Natural killer cell (primary cell): ENCODE measurements around the gene FBXO44. TPM values are rescaled to one million over a fixed set of nuclear protein-coding genes. Genes with fewer than 3 reads are reported as not detected.
"Not testable (repeated sequence)": the region's sequence is repeated elsewhere in the genome, so short reads cannot be mapped to it uniquely, and the experiment has no call there.

Experiments used
- ATAC-seq, 3 donors: fragments of 150-1000 bp in 2 of 3; fragments of 200-7000 bp in 1 of 3; cut with Tn5 transposase; 1 replicate in 1 of 3; 2 replicates in 2 of 3; pipeline ENCODE4 v1.10.0; 2021; ENCODE audit warnings: mild to moderate bottlenecking in 2 of 3, moderate library complexity in 2 of 3
- DNase-seq, 2 donors: peaks; one replicate each; pipeline versions ENCODE4 v3.0.0 to v3.0.0-alpha.2; 2013 to 2021; ENCODE audit warnings: mixed read lengths in 1 of 2
- H3K27ac ChIP-seq: one replicate; pipeline ENCODE4 v1.5.1; 2013; ENCODE audit warnings: mild to moderate bottlenecking, low read length
- H3K27me3 ChIP-seq: one replicate; pipeline ENCODE4 v1.6.1; 2013; ENCODE audit warnings: low read length; ENCODE audit not compliant: control insufficient read depth, insufficient read depth
- H3K36me3 ChIP-seq: one replicate; pipeline ENCODE4 v1.6.1; 2013; ENCODE audit warnings: low read length; ENCODE audit not compliant: control insufficient read depth, insufficient read depth
- H3K4me1 ChIP-seq: one replicate; pipeline ENCODE4 v1.6.1; 2013; ENCODE audit warnings: low read length; ENCODE audit not compliant: control insufficient read depth, insufficient read depth
- H3K4me3 ChIP-seq: one replicate; pipeline ENCODE4 v1.5.1; 2013; ENCODE audit warnings: low read length
- H3K9me3 ChIP-seq: one replicate; pipeline ENCODE4 v1.6.1; 2013; ENCODE audit warnings: low read length; ENCODE audit not compliant: control insufficient read depth, insufficient read depth
- H3K27ac Mint-ChIP-seq, 2 donors: one replicate each; pipeline ENCODE4 v1.8.0; 2022; ENCODE audit warnings: mild to moderate bottlenecking in 2 of 2, mixed read lengths in 2 of 2, moderate library complexity in 1 of 2
- H3K27me3 Mint-ChIP-seq, 2 donors: one replicate each; pipeline ENCODE4 v1.8.0; 2022; ENCODE audit warnings: low read depth in 2 of 2, mixed read lengths in 2 of 2
- H3K36me3 Mint-ChIP-seq: one replicate; pipeline ENCODE4 v1.8.0; 2022; ENCODE audit warnings: mixed read lengths
- H3K4me1 Mint-ChIP-seq, 2 donors: one replicate each; pipeline ENCODE4 v1.8.0; 2022; ENCODE audit warnings: mixed read lengths in 2 of 2
- H3K4me3 Mint-ChIP-seq: one replicate; pipeline ENCODE4 v1.8.0; 2022; ENCODE audit warnings: mild to moderate bottlenecking, moderate library complexity, mixed read lengths
- H3K9me3 Mint-ChIP-seq, 2 donors: one replicate each; pipeline ENCODE4 v1.8.0; 2022; ENCODE audit warnings: mixed read lengths in 2 of 2
- WGBS: methylation state at CpG from one replicate; pipeline ENCODE4 v1.1.7; 2013; ENCODE audit warnings: missing lambda C conversion rate; ENCODE audit not compliant: insufficient coverage; 5-methylcytosine and 5-hydroxymethylcytosine counted together
- intact Hi-C: fragments of 100-400 bp; cut with micrococcal nuclease; formaldehyde crosslinking; loops from one replicate; pipeline ENCODE4 v1.14.2; 2022
- total RNA-seq, 4 donors: library from RNA; stranded (reverse); fragments of 120-200 nt in 1 of 4; gene quantifications; one replicate each; pipeline versions ENCODE4 v1.2.3 to v1.2.4, GENCODE V29; 2013 to 2022
- TF ChIP-seq, protein P1 (sequence below): fragments of 200-600 bp; IDR thresholded peaks from one replicate; pipeline ENCODE4 v1.8.0; 2022; ENCODE audit warnings: antibody characterized with exemption

Gene FBXO44
- total RNA-seq, 3 donors from 2014 or later (not counting 1 experiment from before 2014, with no cell fraction given): 57.6 to 79.1 (median 69.8) TPM

DNA sequence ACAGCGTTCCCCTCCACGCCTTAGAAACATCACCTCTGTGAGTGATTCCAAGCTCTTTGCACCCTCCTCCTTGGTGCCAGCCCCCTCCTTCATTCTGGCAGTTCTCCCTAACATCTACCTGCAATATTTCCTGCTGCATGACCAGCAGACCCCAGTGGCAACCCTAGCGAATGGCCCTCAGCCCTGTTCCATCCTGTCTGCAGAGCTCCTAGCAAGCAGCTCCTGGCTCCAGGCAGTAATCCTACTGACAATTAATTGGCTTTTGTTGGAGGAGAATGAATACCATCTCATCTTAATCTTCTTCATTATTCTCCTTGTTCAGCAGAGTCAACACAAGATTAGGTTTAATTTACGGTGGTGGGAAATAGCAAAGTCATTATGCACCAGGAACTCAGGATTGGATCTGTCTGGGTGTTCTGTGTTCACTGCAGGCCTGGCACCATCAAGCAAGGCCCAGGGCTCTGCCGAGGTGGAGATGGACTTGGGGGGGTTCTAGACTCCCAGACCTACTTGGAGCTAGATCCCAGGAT lies 12.8 kb upstream of the FBXO44 start:
- Histone ChIP-seq H3K4me1 (no peaks in the 10 kb centered on the region), H3K4me3 (no peak overlapping the region), H3K36me3 (no peaks in the 10 kb centered on the region), H3K9me3 (no peaks in the 10 kb centered on the region), H3K27me3 (peaks cover 4% of the 10 kb centered on the region), H3K27ac (no peak overlapping the region)
- DNase-seq (no peak), ATAC-seq (no peak)
- Mint-ChIP-seq H3K4me3 (no peak overlapping the region), H3K27me3 (no peaks in the 10 kb centered on the region), H3K4me1 (peaks cover 0 to 9% of the 10 kb centered on the region in 2 donors), H3K36me3 (no peaks in the 10 kb centered on the region), H3K27ac (no peak overlapping the region), H3K9me3 (no peaks in the 10 kb centered on the region)
- intact Hi-C loops: loop anchor here (1.0 to 5.0 kb wide), 4 partner anchors 305 to 605 kb away; no protein-coding TSS in a partner anchor
- TF ChIP-seq, protein P1, sequence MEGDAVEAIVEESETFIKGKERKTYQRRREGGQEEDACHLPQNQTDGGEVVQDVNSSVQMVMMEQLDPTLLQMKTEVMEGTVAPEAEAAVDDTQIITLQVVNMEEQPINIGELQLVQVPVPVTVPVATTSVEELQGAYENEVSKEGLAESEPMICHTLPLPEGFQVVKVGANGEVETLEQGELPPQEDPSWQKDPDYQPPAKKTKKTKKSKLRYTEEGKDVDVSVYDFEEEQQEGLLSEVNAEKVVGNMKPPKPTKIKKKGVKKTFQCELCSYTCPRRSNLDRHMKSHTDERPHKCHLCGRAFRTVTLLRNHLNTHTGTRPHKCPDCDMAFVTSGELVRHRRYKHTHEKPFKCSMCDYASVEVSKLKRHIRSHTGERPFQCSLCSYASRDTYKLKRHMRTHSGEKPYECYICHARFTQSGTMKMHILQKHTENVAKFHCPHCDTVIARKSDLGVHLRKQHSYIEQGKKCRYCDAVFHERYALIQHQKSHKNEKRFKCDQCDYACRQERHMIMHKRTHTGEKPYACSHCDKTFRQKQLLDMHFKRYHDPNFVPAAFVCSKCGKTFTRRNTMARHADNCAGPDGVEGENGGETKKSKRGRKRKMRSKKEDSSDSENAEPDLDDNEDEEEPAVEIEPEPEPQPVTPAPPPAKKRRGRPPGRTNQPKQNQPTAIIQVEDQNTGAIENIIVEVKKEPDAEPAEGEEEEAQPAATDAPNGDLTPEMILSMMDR: no peak
- 56% methylated on average over 5 of the region's 5 CpGs for WGBS

DNA sequence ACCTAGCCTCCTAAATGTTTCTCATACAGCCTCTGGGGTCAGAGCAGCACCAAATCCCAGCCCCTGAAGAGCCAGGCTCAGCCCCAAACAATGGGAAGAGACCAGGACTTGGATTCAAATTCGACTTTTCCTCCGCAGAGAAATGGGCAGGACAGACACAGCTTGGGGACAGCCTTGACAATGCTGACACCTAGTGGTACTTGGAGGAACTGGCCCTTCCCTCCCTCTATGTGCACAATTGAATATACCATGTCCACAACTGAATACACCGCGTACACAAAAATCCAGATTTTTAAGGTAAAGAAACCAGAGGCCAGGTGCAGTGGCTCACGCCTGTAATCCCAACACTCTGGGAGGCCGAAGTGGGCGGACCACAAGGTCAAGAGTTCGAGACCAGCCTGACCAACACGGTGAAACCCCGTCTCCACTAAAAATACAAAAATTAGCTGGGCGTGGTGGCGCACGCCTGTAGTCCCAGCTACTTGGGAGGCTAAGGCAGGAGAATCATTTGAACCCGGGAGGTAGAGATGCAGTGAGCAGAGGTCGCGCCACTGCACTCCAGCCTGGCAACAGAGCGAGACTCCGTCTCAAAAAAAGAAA lies 12.2 kb upstream of the FBXO44 start:
- DNase-seq (peak; percentile 61 to 88), ATAC-seq (peak; percentile 84 to 88 (median 88))
- not testable (repeated sequence) for H3K36me3 ChIP-seq, H3K27ac Mint-ChIP-seq, H3K4me3 Mint-ChIP-seq, H3K36me3 Mint-ChIP-seq, H3K27me3 ChIP-seq, H3K27ac ChIP-seq, H3K4me1 ChIP-seq, H3K27me3 Mint-ChIP-seq, H3K4me3 ChIP-seq, H3K4me1 Mint-ChIP-seq, H3K9me3 Mint-ChIP-seq, H3K9me3 ChIP-seq
- intact Hi-C loops: loop anchor here (1.0 to 5.0 kb wide), 4 partner anchors 305 to 605 kb away; no protein-coding TSS in a partner anchor
- WGBS: 51% methylated on average over 17 of the region's 18 CpGs
- TF ChIP-seq, protein P1: peak; percentile 87

DNA sequence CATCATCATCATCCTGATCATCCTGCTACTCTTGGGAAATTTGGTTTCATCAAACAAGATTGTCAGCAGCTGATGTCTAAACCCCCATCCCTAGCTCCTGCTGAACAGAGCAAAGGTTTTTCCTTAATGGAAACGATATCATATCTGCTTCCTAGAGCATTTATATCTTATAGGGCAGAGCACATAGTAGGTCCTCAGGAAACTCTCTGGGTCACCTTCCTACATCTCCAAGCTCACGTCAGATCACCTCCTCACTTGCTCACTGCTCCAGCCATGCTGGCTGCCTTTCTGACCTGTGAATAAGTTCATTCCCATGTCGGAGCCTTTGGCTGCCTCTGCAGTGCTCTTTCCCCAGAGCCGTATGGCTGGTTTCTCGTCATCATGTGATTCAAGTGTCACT lies 10.9 kb upstream of the FBXO44 start:
- H3K27ac ChIP-seq: no peak overlapping the region
- H3K9me3 ChIP-seq: no peaks in the 10 kb centered on the region
- Mint-ChIP-seq H3K4me1 (peaks cover 0 to 9% of the 10 kb centered on the region in 2 donors), H3K9me3 (no peaks in the 10 kb centered on the region), H3K4me3 (no peak overlapping the region), H3K36me3 (no peaks in the 10 kb centered on the region), H3K27ac (no peak overlapping the region), H3K27me3 (no peaks in the 10 kb centered on the region)
- TF ChIP-seq, protein P1: no peak
- H3K36me3 ChIP-seq: no peaks in the 10 kb centered on the region
- DNase-seq (no peak), ATAC-seq (no peak)
- peaks cover 3% of the 10 kb centered on the region for H3K27me3 ChIP-seq
- no peak overlapping the region for H3K4me3 ChIP-seq
- 69% methylated on average over 5 of the region's 5 CpGs for WGBS
- H3K4me1 ChIP-seq: peaks cover 4% of the 10 kb centered on the region
- intact Hi-C loops: loop anchor here (5.0 kb wide), 1 partner anchor 306 kb away; no protein-coding TSS in a partner anchor
